ENCODE measurements around the gene WWOX.

GRCh38 chr16:78431004-78431670, 331.7 kb downstream of the WWOX start:
- TF ChIP-seq CTCF (IDR thresholded peaks at IDR 0.05) (no peak), POLR2A (IDR thresholded peaks at IDR 0.05) (no peak), POLR2AphosphoS5 (IDR thresholded peaks at IDR 0.05) (no peak)

All from gastroesophageal sphincter (tissue), 3 donors.